Effector memory CD4-positive, alpha-beta T cell (primary cell): ENCODE results near the gene BCAR3.

ENCODE experiments used
- DNase-seq, 3 donors: peaks; one replicate each; pipeline ENCODE4 v3.0.0-alpha.2; 2020
- H3K27ac ChIP-seq: 2 replicates; pipeline ENCODE4 v1.7.0; 2013; ENCODE audit warnings: mild to moderate bottlenecking, low read length, moderate library complexity; ENCODE audit not compliant: insufficient read depth, poor library complexity, severe bottlenecking
- H3K27me3 ChIP-seq: replicated peaks from 2 replicates; pipeline ENCODE4 v1.7.0; 2013; ENCODE audit warnings: mild to moderate bottlenecking, low read length; ENCODE audit not compliant: insufficient read depth, control insufficient read depth, poor library complexity, severe bottlenecking
- H3K36me3 ChIP-seq: 2 replicates; pipeline ENCODE4 v1.7.0; 2013; ENCODE audit warnings: mild to moderate bottlenecking, low read length, moderate library complexity; ENCODE audit not compliant: control insufficient read depth, insufficient read depth
- H3K4me1 ChIP-seq: 2 replicates; pipeline ENCODE4 v1.7.0; 2013; ENCODE audit warnings: low read length, mild to moderate bottlenecking; ENCODE audit not compliant: control insufficient read depth, insufficient read depth, poor library complexity, severe bottlenecking
- H3K4me3 ChIP-seq: 2 replicates; pipeline ENCODE4 v1.7.0; 2013; ENCODE audit warnings: low read length, low read depth, mild to moderate bottlenecking; ENCODE audit not compliant: insufficient read depth, poor library complexity, severe bottlenecking
- H3K9me3 ChIP-seq: 2 replicates; pipeline ENCODE4 v1.7.0; 2013; ENCODE audit warnings: mild to moderate bottlenecking, low read length, moderate library complexity; ENCODE audit not compliant: control insufficient read depth

Gene BCAR3

DNA sequence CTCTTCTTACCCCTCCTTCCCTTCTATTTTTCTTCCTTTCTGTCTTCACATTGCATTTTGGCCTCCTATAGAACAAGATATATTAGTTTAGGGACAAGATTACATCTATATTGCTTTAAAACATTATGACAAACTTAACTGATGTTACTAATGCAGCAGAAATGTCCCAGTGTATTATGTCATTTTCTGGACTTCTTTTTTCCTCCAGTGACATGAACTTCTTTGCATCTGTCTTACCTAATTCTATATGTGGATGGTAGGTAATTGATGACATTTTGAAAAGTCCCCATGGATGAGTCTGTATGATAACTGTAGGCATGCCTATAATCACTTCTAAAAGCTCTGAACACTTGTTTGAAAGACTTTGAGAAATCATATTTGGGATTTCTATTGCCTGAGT is 144.2 kb downstream of the BCAR3 start:
- Histone ChIP-seq H3K27ac (no peak overlapping the region), H3K4me3 (no peak overlapping the region), H3K36me3 (no peaks in the 10 kb centered on the region), H3K4me1 (no peaks in the 10 kb centered on the region), H3K27me3 (no peaks in the 10 kb centered on the region), H3K9me3 (no peaks in the 10 kb centered on the region)
- no peak for DNase-seq

DNA sequence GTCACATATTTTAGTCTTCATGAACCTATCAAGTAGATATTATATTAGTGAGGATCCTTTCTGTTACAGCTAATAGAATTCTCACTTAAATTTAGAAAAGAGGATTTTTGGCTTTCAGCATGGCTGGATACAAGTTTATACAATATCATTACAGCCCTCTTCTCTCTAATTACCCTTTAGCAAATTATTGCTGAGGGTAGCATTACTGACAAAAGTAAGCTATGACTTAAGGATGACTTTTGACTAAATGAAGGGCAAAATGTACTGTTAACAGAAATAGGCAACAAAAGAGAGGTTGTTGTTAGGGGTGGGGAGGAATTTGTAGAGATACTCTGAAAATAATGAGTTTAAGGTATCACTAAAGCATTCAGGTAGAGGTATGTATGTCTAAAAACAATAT is 148.0 kb downstream of the BCAR3 start:
- no peaks in the 10 kb centered on the region for H3K4me1 ChIP-seq
- no peak overlapping the region for H3K4me3 ChIP-seq
- H3K36me3 ChIP-seq, result no peaks in the 10 kb centered on the region
- no peak overlapping the region for H3K27ac ChIP-seq
- no peaks in the 10 kb centered on the region for H3K9me3 ChIP-seq
- DNase-seq, result no peak
- H3K27me3 ChIP-seq, result no peaks in the 10 kb centered on the region

DNA sequence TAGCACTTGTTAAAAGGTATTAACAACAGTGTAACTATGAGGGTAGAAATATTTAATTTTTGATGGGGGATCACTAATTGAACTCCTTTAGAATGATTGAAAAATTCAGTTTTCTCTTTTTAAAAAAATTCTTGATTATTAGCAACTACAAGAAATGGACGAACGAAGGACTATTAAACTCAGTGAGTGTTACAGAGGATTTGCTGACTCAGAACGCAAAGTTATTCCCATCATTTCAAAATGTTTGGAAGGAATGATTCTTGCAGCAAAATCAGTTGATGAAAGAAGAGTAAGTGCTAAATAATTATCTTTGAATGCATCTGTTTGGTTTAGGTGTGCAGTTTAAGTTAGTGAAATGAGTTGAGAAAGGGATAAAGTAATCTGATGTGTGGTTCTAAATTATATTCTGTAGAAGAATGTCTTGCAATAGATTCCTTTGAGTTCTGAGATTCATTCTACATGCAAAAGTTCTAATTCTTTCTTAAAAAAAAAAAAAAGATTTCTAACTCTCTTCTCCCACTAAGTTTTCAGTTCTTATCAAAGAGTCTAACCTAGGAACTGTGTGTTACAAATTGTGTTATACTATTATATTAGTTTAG is 148.8 kb downstream of the BCAR3 start:
- H3K27me3 ChIP-seq, result no peaks in the 10 kb centered on the region
- no peak for DNase-seq

DNA sequence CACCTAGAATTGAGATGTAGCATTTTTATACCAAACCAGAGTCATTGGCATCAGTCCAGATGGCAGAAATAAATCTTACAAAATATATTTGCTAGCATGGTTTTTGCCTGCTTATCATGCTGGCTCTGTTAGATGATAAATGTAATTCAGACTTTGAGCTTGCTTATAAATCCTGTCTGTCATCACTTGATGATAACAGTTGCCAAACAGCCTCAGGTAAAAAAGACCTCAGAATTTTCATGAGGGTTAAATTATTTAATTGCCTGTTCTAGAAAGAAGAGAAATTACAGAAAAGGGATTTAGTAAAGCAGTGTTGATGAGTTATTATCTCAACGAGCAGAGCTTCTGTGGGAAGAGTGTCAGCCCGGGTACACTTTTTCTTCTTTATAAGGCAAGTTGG is 150.4 kb downstream of the BCAR3 start:
- no peak overlapping the region for H3K27ac ChIP-seq
- no peaks in the 10 kb centered on the region for H3K4me1 ChIP-seq
- H3K9me3 ChIP-seq, result no peaks in the 10 kb centered on the region
- H3K36me3 ChIP-seq, result no peaks in the 10 kb centered on the region
- H3K27me3 ChIP-seq, result no peaks in the 10 kb centered on the region
- no peak for DNase-seq
- no peak overlapping the region for H3K4me3 ChIP-seq

More for the DNA sequence above, 148.8 kb downstream of the BCAR3 start:
- no peak overlapping the region for H3K27ac ChIP-seq
- no peak overlapping the region for H3K4me3 ChIP-seq
- no peaks in the 10 kb centered on the region for H3K4me1 ChIP-seq
- no peaks in the 10 kb centered on the region for H3K36me3 ChIP-seq
- H3K9me3 ChIP-seq, result no peaks in the 10 kb centered on the region

DNA sequence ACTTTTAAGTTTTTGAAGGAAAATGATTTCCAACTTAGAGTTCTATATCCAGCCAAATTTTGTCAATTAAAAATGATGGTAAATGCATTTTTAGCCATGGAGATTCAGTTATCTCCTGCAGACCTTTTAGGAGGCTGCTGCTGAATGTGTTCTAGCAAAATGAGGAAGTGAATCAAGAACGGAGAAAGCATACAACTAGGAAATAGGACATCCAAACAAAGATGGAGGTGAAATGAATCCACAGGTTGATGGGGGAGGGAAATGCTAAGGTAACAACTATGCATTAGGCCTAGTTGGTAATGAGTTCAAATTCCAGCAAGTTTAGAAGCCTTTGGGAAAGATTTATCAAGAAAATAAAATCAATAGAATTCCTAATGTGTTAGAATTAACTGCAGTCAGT is 153.2 kb downstream of the BCAR3 start:
- Histone ChIP-seq H3K27ac (no peak overlapping the region), H3K36me3 (no peaks in the 10 kb centered on the region), H3K27me3 (no peaks in the 10 kb centered on the region), H3K4me1 (no peaks in the 10 kb centered on the region), H3K4me3 (no peak overlapping the region), H3K9me3 (no peaks in the 10 kb centered on the region)
- DNase-seq, result no peak

DNA sequence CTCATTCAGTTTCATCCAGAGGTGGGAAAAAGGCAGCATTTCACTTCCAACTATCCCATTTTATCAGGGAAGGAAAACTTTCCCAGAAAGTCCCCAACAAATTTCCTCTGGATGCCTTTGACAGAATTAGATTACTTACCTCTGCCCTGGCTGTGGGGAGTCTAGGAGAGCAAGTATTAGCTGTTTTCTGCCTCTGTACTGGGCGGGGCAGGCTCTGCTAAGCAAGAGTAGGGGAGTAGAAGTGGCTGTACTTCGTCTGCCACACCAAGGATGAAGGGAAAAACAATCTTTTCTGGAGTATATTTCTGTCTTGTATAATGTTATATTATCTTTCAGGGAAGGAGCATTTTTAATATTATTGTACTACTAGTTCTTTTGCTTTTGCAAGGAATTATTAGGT is 155.2 kb downstream of the BCAR3 start:
- no peak overlapping the region for H3K27ac ChIP-seq
- no peaks in the 10 kb centered on the region for H3K27me3 ChIP-seq
- H3K4me1 ChIP-seq, result no peaks in the 10 kb centered on the region
- H3K36me3 ChIP-seq, result no peaks in the 10 kb centered on the region
- H3K9me3 ChIP-seq, result no peaks in the 10 kb centered on the region
- DNase-seq, result no peak
- no peak overlapping the region for H3K4me3 ChIP-seq

DNA sequence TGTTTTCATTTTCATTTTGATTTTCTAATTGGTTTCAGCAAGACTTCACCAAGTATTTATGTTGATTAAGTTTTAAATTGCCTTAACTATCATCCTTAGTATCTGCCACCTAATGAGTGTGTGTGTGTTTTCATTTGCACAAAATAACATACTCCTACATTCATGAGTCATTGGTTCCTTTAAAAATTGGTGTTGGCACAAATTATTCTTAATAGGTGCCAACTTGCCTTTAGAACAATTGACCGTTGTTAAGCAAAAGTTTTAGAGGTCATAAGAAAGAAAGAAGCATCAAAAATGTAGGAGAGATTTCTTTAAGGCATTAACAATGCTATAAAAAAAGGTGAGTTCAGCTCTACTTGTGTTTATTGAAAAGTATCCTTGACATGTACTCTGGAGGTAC is 156.2 kb downstream of the BCAR3 start:
- H3K4me3 ChIP-seq, result no peak overlapping the region

DNA sequence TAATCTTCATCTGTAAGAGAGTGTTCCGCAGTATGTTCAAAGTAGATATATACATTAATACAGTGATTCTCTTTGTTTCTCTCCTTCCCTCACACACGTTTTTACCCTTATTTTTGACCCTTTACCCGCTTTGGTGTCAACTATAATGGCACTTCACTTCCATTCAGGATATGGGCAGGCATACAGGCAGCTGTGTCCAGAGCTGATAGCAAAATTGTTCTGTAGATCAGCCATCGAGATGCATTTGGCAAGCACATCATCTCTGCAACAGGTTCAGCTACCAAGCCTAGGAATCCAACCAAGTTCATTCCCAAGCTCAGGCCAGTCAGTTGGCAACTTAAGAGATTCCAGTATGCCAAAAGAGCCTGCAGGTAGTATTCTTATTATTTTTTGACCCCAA is 158.9 kb downstream of the BCAR3 start:
- Histone ChIP-seq H3K27me3 (no peaks in the 10 kb centered on the region), H3K27ac (no peak overlapping the region), H3K36me3 (no peaks in the 10 kb centered on the region), H3K9me3 (no peaks in the 10 kb centered on the region), H3K4me1 (no peaks in the 10 kb centered on the region), H3K4me3 (no peak overlapping the region)
- DNase-seq, result no peak

More for the DNA sequence above, 156.2 kb downstream of the BCAR3 start:
- Histone ChIP-seq H3K36me3 (no peaks in the 10 kb centered on the region), H3K9me3 (no peaks in the 10 kb centered on the region), H3K4me1 (no peaks in the 10 kb centered on the region), H3K27me3 (no peaks in the 10 kb centered on the region), H3K27ac (no peak overlapping the region)
- DNase-seq, result no peak

DNA sequence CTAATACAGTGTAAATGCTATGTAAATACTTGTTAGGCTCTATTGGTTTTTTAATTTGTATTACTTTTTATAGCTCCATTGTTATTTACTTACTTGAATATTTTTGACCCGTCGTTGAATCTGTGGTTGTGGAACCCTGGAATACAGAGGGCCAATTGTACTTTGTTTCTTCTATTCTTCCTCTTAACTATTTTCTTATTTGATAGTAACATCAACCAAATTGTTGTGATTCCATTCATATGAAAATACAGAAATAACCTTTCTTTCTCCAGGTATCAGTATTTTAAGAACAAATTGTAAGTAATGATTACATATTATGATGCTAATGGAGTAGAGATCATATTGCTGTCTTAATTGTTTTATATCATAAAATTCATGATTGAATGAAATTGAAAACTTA is 160.0 kb downstream of the BCAR3 start:
- Histone ChIP-seq H3K9me3 (no peaks in the 10 kb centered on the region), H3K4me3 (no peak overlapping the region), H3K27ac (no peak overlapping the region), H3K27me3 (no peaks in the 10 kb centered on the region), H3K4me1 (no peaks in the 10 kb centered on the region), H3K36me3 (no peaks in the 10 kb centered on the region)
- DNase-seq, result no peak

DNA sequence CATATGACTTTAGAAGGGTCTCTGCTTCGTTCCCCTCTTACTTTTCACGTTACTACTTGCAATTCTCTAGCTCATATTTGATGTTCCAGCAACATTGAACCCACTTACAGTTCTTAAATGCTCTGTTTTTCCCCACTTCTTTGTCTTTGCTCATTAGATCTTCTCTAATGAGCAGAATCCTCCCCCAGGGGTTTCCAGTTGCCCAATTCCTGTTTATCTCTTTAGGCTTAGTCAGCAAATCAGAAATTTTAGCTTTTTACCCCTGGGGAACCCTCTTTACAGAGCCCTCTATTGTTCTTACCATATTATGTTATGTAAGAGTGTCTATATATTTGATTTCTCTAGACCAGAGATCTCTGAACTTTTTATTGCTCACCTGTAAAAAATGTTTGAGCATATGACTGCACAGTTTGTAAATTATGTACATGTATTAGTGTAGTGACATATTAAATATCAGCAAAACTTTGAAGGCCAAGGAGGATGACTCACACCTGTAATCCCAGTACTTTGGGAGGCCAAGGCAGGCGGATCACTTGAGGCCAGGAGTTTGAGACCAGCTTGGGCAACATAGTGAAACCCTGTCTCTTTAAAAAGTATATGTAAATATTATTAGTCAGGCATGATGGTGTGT is 162.3 kb downstream of the BCAR3 start:
- Histone ChIP-seq H3K4me1 (no peaks in the 10 kb centered on the region), H3K4me3 (no peak overlapping the region), H3K27ac (no peak overlapping the region), H3K36me3 (no peaks in the 10 kb centered on the region), H3K27me3 (no peaks in the 10 kb centered on the region), H3K9me3 (no peaks in the 10 kb centered on the region)
- DNase-seq, result no peak
